K562 (cell line): Measurements from ENCODE around the gene VARS1.
"Not testable (repeated sequence)": the region's sequence is repeated elsewhere in the genome, so short reads cannot be mapped to it uniquely, and the experiment has no call there.

Experiments
- ARNT ChIP-seq, 2 experiments: fragments of 450-650 bp; IDR thresholded peaks; 2 replicates each; pipeline ENCODE4 v1.6.1; 2016; ENCODE audit warnings: mild to moderate bottlenecking in 1 of 2
- CHD1 ChIP-seq: fragments of 200-600 bp; sonication (generic); IDR thresholded peaks from one replicate; pipeline ENCODE4 v1.6.1; 2012; ENCODE audit warnings: mild to moderate bottlenecking, moderate library complexity, low read length, inconsistent platforms
- HIVEP1 ChIP-seq: fragments of 250-450 bp; sonication (Bioruptor Pico); IDR thresholded peaks from 2 replicates; pipeline ENCODE4 v1.4.0; 2020; ENCODE audit warnings: mild to moderate bottlenecking
- RAD21 ChIP-seq, 2 experiments: fragments of 250-450 bp in 1 of 2; fragments of 450-650 bp in 1 of 2; sonication (Bioruptor Pico) in 1 of 2; formaldehyde crosslinking in 1 of 2; IDR thresholded peaks in 1 of 2; conservative IDR thresholded peaks in 1 of 2; 2 replicates each; pipeline versions ENCODE4 v1.4.0 to v1.8.0; 2020 to 2022; ENCODE audit warnings: mild to moderate bottlenecking in 2 of 2, moderate library complexity in 1 of 2
- TF ChIP-seq, protein P1 (sequence below), 2 experiments: fragments of 450-650 bp; formaldehyde crosslinking in 1 of 2; IDR thresholded peaks; 2 replicates each; pipeline versions ENCODE4 v1.4.0 to v1.6.1; 2014 to 2020; ENCODE audit warnings: mild to moderate bottlenecking in 2 of 2, borderline replicate concordance in 1 of 2, low read depth in 1 of 2
- TF ChIP-seq, protein P2 (sequence below), 3 experiments: IDR thresholded peaks in 2 of 3; conservative IDR thresholded peaks in 1 of 3; 2 replicates each; pipeline ENCODE4 v1.5.1; 2011 to 2012; ENCODE audit warnings: low read length in 3 of 3, mild to moderate bottlenecking in 3 of 3, control low read depth in 2 of 3, improper control_type of control experiment in 1 of 3, inconsistent platforms in 1 of 3, low read depth in 1 of 3, mixed read lengths in 1 of 3, moderate library complexity in 1 of 3; ENCODE audit not compliant: insufficient read depth in 2 of 3
- TF ChIP-seq, protein P3 (sequence below): sonication (generic); formaldehyde crosslinking; IDR thresholded peaks from 2 replicates; pipeline ENCODE4 v1.8.0; 2022; ENCODE audit warnings: mild to moderate bottlenecking, missing genetic modification reagents
- TF ChIP-seq, protein P4 (sequence below): fragments of 250-450 bp; sonication (Bioruptor Pico); IDR thresholded peaks from 2 replicates; pipeline ENCODE4 v1.8.0; 2021; ENCODE audit warnings: mild to moderate bottlenecking, moderate library complexity
- TF ChIP-seq, protein P5 (sequence below): fragments of 250-450 bp; sonication (Bioruptor Pico); IDR thresholded peaks from 2 replicates; pipeline ENCODE4 v1.5.0; 2021; ENCODE audit warnings: mild to moderate bottlenecking, borderline replicate concordance

DNA sequence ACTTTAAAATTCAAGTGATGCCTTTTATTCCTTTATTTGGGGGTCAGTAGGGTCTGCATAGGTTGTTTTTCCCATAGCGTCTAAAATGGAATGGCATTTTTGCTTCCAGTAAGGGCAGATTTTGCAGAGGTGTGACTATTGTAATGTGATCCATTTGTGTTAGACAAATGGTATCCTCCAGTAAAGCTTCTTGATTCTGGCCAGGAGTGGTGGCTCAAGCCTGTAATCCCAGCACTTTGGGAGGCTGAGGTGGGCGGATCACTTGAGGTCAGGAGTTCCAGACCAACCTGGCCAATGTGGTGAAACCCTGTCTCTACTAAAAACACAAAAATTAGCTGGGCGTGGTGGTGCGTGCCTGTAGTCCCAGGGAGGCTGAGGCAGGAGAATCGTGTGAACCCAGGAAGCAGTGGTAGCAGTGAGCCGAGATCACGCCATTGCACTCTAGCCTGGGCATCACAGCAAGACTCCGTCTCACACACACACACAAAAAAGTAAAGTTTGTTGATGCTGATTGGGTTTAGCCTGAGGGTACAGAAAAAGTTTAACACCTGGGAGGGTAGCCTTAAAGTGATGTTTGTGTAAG, 22.5 kb upstream of the VARS1 start:
- TF ChIP-seq HIVEP1; ARNT (IDR thresholded peaks at IDR 0.05); CHD1: not testable (repeated sequence)
- TF ChIP-seq, protein P1, sequence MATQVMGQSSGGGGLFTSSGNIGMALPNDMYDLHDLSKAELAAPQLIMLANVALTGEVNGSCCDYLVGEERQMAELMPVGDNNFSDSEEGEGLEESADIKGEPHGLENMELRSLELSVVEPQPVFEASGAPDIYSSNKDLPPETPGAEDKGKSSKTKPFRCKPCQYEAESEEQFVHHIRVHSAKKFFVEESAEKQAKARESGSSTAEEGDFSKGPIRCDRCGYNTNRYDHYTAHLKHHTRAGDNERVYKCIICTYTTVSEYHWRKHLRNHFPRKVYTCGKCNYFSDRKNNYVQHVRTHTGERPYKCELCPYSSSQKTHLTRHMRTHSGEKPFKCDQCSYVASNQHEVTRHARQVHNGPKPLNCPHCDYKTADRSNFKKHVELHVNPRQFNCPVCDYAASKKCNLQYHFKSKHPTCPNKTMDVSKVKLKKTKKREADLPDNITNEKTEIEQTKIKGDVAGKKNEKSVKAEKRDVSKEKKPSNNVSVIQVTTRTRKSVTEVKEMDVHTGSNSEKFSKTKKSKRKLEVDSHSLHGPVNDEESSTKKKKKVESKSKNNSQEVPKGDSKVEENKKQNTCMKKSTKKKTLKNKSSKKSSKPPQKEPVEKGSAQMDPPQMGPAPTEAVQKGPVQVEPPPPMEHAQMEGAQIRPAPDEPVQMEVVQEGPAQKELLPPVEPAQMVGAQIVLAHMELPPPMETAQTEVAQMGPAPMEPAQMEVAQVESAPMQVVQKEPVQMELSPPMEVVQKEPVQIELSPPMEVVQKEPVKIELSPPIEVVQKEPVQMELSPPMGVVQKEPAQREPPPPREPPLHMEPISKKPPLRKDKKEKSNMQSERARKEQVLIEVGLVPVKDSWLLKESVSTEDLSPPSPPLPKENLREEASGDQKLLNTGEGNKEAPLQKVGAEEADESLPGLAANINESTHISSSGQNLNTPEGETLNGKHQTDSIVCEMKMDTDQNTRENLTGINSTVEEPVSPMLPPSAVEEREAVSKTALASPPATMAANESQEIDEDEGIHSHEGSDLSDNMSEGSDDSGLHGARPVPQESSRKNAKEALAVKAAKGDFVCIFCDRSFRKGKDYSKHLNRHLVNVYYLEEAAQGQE (IDR thresholded peaks at IDR 0.05; ENCODE audit: borderline replicate concordance) = not testable (repeated sequence)
- TF ChIP-seq, protein P1 (CRISPR knock-in tag; IDR thresholded peaks at IDR 0.05; ENCODE audit: low read depth) = 0 out of 2 replicates have a peak, but pooled peaks have one; percentile 31
- TF ChIP-seq, protein P2, sequence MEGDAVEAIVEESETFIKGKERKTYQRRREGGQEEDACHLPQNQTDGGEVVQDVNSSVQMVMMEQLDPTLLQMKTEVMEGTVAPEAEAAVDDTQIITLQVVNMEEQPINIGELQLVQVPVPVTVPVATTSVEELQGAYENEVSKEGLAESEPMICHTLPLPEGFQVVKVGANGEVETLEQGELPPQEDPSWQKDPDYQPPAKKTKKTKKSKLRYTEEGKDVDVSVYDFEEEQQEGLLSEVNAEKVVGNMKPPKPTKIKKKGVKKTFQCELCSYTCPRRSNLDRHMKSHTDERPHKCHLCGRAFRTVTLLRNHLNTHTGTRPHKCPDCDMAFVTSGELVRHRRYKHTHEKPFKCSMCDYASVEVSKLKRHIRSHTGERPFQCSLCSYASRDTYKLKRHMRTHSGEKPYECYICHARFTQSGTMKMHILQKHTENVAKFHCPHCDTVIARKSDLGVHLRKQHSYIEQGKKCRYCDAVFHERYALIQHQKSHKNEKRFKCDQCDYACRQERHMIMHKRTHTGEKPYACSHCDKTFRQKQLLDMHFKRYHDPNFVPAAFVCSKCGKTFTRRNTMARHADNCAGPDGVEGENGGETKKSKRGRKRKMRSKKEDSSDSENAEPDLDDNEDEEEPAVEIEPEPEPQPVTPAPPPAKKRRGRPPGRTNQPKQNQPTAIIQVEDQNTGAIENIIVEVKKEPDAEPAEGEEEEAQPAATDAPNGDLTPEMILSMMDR (IDR thresholded peaks at IDR 0.05 in 2 of 3, conservative IDR thresholded peaks at IDR 0.05 in 1 of 3; ENCODE audit: insufficient read depth in 2 of 3, low read depth in 1 of 3, low read length in 3 of 3) = not testable (repeated sequence)
- TF ChIP-seq, protein P3, sequence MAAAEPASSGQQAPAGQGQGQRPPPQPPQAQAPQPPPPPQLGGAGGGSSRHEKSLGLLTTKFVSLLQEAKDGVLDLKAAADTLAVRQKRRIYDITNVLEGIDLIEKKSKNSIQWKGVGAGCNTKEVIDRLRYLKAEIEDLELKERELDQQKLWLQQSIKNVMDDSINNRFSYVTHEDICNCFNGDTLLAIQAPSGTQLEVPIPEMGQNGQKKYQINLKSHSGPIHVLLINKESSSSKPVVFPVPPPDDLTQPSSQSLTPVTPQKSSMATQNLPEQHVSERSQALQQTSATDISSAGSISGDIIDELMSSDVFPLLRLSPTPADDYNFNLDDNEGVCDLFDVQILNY (CRISPR knock-in tag) = not testable (repeated sequence)
- TF ChIP-seq RAD21 (CRISPR knock-in tag; conservative IDR thresholded peaks at IDR 0.05 in 1 of 2, IDR thresholded peaks at IDR 0.05 in 1 of 2) = peak in 1 of 2 experiments; percentile 12; a peak in 1 of 4 replicates
- TF ChIP-seq, protein P4, sequence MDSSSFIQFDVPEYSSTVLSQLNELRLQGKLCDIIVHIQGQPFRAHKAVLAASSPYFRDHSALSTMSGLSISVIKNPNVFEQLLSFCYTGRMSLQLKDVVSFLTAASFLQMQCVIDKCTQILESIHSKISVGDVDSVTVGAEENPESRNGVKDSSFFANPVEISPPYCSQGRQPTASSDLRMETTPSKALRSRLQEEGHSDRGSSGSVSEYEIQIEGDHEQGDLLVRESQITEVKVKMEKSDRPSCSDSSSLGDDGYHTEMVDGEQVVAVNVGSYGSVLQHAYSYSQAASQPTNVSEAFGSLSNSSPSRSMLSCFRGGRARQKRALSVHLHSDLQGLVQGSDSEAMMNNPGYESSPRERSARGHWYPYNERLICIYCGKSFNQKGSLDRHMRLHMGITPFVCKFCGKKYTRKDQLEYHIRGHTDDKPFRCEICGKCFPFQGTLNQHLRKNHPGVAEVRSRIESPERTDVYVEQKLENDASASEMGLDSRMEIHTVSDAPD (CRISPR knock-in tag) = not testable (repeated sequence)
- TF ChIP-seq, protein P5, sequence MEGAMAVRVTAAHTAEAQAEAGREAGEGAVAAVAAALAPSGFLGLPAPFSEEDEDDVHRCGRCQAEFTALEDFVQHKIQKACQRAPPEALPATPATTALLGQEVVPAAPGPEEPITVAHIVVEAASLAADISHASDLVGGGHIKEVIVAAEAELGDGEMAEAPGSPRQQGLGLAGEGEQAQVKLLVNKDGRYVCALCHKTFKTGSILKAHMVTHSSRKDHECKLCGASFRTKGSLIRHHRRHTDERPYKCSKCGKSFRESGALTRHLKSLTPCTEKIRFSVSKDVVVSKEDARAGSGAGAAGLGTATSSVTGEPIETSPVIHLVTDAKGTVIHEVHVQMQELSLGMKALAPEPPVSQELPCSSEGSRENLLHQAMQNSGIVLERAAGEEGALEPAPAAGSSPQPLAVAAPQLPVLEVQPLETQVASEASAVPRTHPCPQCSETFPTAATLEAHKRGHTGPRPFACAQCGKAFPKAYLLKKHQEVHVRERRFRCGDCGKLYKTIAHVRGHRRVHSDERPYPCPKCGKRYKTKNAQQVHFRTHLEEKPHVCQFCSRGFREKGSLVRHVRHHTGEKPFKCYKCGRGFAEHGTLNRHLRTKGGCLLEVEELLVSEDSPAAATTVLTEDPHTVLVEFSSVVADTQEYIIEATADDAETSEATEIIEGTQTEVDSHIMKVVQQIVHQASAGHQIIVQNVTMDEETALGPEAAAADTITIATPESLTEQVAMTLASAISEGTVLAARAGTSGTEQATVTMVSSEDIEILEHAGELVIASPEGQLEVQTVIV (CRISPR knock-in tag) = not testable (repeated sequence)
